Choroid plexus epithelial cell (primary cell): Measurements from ENCODE around the gene GALNT6.
A peak's percentile ranks its signal among the peaks of the same experiment; 100 is the strongest.

Experiments
- DNase-seq: peaks from one replicate; pipeline ENCODE4 v3.0.0-alpha.2; 2010; ENCODE audit warnings: low read depth
- H3K4me3 ChIP-seq: 2 replicates; pipeline ENCODE4 v1.5.1; 2011; ENCODE audit warnings: low read depth, mild to moderate bottlenecking, control low read depth, low read length, moderate library complexity
- CTCF ChIP-seq: conservative IDR thresholded peaks from 2 replicates; pipeline ENCODE4 v1.5.1; 2011; ENCODE audit warnings: low read depth, mild to moderate bottlenecking, control low read depth, inconsistent platforms, low read length, moderate library complexity

GALNT6 gene

GRCh38 chr12:51374361-51374760, 16.8 kb downstream of the GALNT6 start:
- TF ChIP-seq CTCF = no peak
- DNase-seq = peak; percentile 26
- no peak overlapping the region for H3K4me3 ChIP-seq

- no peak for TF ChIP-seq CTCF
- no peak overlapping the region for H3K4me3 ChIP-seq
- DNase-seq = no peak
Observed at GRCh38 chr12:51373187-51373586, 18.0 kb downstream of the GALNT6 start.

DNA sequence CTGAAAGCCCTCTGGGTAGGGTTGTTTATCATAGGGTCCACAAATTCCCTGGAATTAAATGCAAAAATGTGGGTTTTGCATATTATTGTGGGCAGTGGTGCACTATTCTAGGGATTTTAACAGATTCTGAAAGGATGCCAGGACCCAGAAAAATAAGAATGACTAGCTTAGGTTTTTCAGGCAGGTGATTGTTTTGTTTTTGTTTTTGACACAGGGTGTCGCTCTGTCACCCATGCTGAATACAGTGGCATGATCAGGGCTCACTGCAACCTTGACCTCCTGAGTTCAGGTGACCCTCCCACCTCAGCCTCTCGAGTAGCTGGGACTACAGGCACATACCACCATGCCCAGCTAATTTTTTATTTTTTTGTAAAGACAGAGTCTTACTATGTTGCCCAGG, 19.2 kb downstream of the GALNT6 start:
- DNase-seq = no peak
- H3K4me3 ChIP-seq = no peak overlapping the region
- TF ChIP-seq CTCF = no peak

GRCh38 chr12:51371295-51371953, 19.8 kb downstream of the GALNT6 start:
- no peak overlapping the region for H3K4me3 ChIP-seq
- DNase-seq = peak; percentile 97
- TF ChIP-seq CTCF = no peak

DNA sequence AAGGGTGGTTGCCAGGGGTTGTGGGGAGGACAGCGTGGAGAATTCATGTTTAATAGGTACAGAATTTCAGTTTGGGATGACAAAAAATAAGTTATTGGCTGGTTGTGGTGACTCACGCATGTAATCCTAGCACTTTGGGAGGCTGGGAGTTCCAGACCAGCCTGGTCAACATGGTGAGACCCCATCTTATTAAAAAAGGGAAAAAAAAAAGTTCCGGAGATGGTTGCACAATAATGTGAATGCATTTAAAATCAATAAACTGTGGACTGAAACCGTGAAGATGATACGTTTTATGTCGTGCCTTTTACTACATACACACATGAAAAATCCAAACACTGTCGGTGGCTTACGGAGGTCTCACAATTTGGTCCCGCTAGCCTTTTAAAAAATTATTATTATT, 20.5 kb downstream of the GALNT6 start:
- no peak for DNase-seq
- H3K4me3 ChIP-seq = no peak overlapping the region
- no peak for TF ChIP-seq CTCF

GRCh38 chr12:51369581-51369980, 21.6 kb downstream of the GALNT6 start:
- H3K4me3 ChIP-seq = no peak overlapping the region
- TF ChIP-seq CTCF = no peak
- no peak for DNase-seq

GRCh38 chr12:51368640-51369517, 22.3 kb downstream of the GALNT6 start:
- peak; percentile 79 for DNase-seq
- no peak overlapping the region for H3K4me3 ChIP-seq
- TF ChIP-seq CTCF = no peak
